Neural cell (in vitro differentiated cells): ENCODE measurements around the gene DNM3.

Source experiments
- CTCF ChIP-seq: fragments of 450-650 bp; IDR thresholded peaks from 2 replicates; pipeline ENCODE4 v1.5.1; 2014; ENCODE audit warnings: antibody characterized with exemption, mild to moderate bottlenecking, moderate library complexity; ENCODE audit not compliant: poor library complexity, severe bottlenecking
- EP300 ChIP-seq: fragments of 450-650 bp; conservative IDR thresholded peaks from 2 replicates; pipeline ENCODE4 v1.6.1; 2014; ENCODE audit warnings: antibody characterized with exemption, mild to moderate bottlenecking, moderate library complexity; ENCODE audit not compliant: poor library complexity, severe bottlenecking
- EZH2 ChIP-seq: fragments of 200-600, 300-800 bp; shearing (Covaris generic), sonication (generic); IDR thresholded peaks from 2 replicates; pipeline ENCODE4 v1.6.1; 2014; ENCODE audit warnings: antibody characterized with exemption, low read length, borderline replicate concordance, mild to moderate bottlenecking; ENCODE audit not compliant: insufficient read depth, poor library complexity, severe bottlenecking
- MXI1 ChIP-seq: fragments of 450-650 bp; conservative IDR thresholded peaks from 2 replicates; pipeline ENCODE4 v1.6.1; 2014; ENCODE audit warnings: antibody characterized with exemption, mild to moderate bottlenecking; ENCODE audit not compliant: poor library complexity, severe bottlenecking
- POLR2AphosphoS5 ChIP-seq: IDR thresholded peaks from 2 replicates; pipeline ENCODE4 v1.6.1; 2012
- RAD21 ChIP-seq: fragments of 450-650 bp; conservative IDR thresholded peaks from 2 replicates; pipeline ENCODE4 v1.6.1; 2014; ENCODE audit warnings: antibody characterized with exemption, mild to moderate bottlenecking, moderate library complexity
- REST ChIP-seq: IDR thresholded peaks from 2 replicates; pipeline ENCODE4 v1.6.1; 2012; ENCODE audit warnings: borderline replicate concordance
- SMC3 ChIP-seq: fragments of 450-650 bp; conservative IDR thresholded peaks from 2 replicates; pipeline ENCODE4 v1.6.1; 2014; ENCODE audit warnings: antibody characterized with exemption, mild to moderate bottlenecking, moderate library complexity; ENCODE audit not compliant: poor library complexity
- TAF1 ChIP-seq: IDR thresholded peaks from 2 replicates; pipeline ENCODE4 v1.6.1; 2012; ENCODE audit warnings: low read depth

GRCh38 chr1:172382406-172382805 is 541.1 kb downstream of the DNM3 start:
- TF ChIP-seq REST (no peak), CTCF (no peak), EZH2 (no peak), TAF1 (no peak), SMC3 (no peak), EP300 (no peak), POLR2AphosphoS5 (no peak), RAD21 (no peak), MXI1 (no peak)
